Neural cell (in vitro differentiated cells): ENCODE data around the gene EBF3.

ENCODE experiments used
- CTCF ChIP-seq: fragments of 450-650 bp; IDR thresholded peaks from 2 replicates; pipeline ENCODE4 v1.5.1; 2014; ENCODE audit warnings: antibody characterized with exemption, mild to moderate bottlenecking, moderate library complexity; ENCODE audit not compliant: poor library complexity, severe bottlenecking
- EZH2 ChIP-seq: fragments of 200-600, 300-800 bp; shearing (Covaris generic), sonication (generic); IDR thresholded peaks from 2 replicates; pipeline ENCODE4 v1.6.1; 2014; ENCODE audit warnings: antibody characterized with exemption, low read length, borderline replicate concordance, mild to moderate bottlenecking; ENCODE audit not compliant: insufficient read depth, poor library complexity, severe bottlenecking
- RAD21 ChIP-seq: fragments of 450-650 bp; conservative IDR thresholded peaks from 2 replicates; pipeline ENCODE4 v1.6.1; 2014; ENCODE audit warnings: antibody characterized with exemption, mild to moderate bottlenecking, moderate library complexity
- REST ChIP-seq: IDR thresholded peaks from 2 replicates; pipeline ENCODE4 v1.6.1; 2012; ENCODE audit warnings: borderline replicate concordance
- SMC3 ChIP-seq: fragments of 450-650 bp; conservative IDR thresholded peaks from 2 replicates; pipeline ENCODE4 v1.6.1; 2014; ENCODE audit warnings: antibody characterized with exemption, mild to moderate bottlenecking, moderate library complexity; ENCODE audit not compliant: poor library complexity
- TAF1 ChIP-seq: IDR thresholded peaks from 2 replicates; pipeline ENCODE4 v1.6.1; 2012; ENCODE audit warnings: low read depth

- no peak for TF ChIP-seq TAF1
- no peak for TF ChIP-seq CTCF
- TF ChIP-seq SMC3: no peak
- TF ChIP-seq RAD21: no peak
- TF ChIP-seq EZH2: no peak
- no peak for TF ChIP-seq REST
Observed at GRCh38 chr10:129898706-129899268, 65.3 kb downstream of the EBF3 start.
